ENCODE measurements around the gene ACBD5. TPM values are rescaled to one million over a fixed set of nuclear protein-coding genes. Genes with fewer than 3 reads are reported as not detected.

ACBD5 gene
- total RNA-seq, 6 experiments from 2014 or later: 19.8 to 26.2 (median 23.0) TPM

DNA sequence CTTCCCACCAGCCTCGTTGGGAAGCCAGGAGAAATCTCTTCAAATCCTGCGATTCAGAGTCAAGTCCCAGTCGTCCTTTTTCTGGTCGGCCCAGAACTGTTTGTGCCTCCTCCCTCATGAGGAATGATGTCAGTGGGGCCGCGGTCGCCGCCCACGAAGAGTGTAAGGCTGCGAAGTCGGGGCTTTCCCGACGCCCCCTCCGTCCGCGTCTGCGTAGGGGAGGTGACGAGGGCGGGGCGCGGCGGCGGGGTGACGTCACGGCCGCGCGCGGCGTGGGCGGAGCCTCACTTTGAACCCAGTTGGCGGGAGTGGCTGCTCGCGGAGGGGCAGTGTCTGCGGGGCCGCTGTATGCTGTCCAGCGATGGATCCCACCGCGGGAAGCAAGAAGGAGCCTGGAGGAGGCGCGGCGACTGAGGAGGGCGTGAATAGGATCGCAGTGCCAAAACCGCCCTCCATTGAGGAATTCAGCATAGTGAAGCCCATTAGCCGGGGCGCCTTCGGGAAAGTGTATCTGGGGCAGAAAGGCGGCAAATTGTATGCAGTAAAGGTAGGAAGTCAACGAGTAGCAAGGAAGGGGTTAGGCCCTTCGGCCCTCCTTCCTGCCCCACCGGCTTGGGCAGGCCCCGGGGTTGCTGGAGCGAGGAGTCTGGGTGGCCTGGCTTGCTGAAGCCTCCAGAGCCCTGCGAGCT lies 85.4 kb downstream of the ACBD5 start, which contains the start of gene MASTL:
MASTL (plus strand) TSS at position 287 of the 689 bp plus-strand sequence; CDS start at position 362, 75 bp downstream.
- Mint-ChIP-seq H3K4me1 (ENCODE audit: low read depth) (peaks cover 41% of the 10 kb centered on the region), H3K9me3 (no peaks in the 10 kb centered on the region), H3K36me3 (ENCODE audit: low read depth) (peaks cover 35% of the 10 kb centered on the region), H3K4me3 (peak within 1 kb of the TSS; percentile 97), H3K27me3 (ENCODE audit: insufficient read depth) (peaks cover 13% of the 10 kb centered on the region), H3K27ac (peak within 1 kb of the TSS; percentile 100)
- TF ChIP-seq CTCF (IDR thresholded peaks at IDR 0.05): no peak
- DNase-seq: peak; percentile 88

DNA sequence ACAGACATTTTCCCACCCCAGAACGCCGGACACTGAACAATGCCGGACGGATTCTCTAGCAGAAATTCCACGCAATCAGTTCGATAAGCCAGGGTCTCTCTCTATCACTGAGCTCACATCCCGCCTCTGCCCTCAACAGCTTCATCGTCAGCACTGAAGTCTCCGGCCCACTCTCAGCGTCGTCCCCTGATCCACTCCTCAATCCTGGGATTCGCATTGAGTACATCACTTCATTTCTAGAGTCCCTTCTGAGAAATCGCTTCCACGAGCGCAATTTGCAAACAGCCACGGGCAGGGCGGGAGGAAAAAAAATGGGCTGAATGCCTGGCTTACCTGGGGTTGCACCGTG lies 86.8 kb downstream of the ACBD5 start:
- no peak for TF ChIP-seq CTCF (IDR thresholded peaks at IDR 0.05)
- Mint-ChIP-seq H3K4me3 (peak overlapping the region; percentile 97), H3K36me3 (ENCODE audit: low read depth) (peaks cover 35% of the 10 kb centered on the region), H3K27ac (peak overlapping the region; percentile 100), H3K27me3 (ENCODE audit: insufficient read depth) (peaks cover 13% of the 10 kb centered on the region), H3K9me3 (no peaks in the 10 kb centered on the region), H3K4me1 (ENCODE audit: low read depth) (peaks cover 43% of the 10 kb centered on the region)
- no peak for DNase-seq

GRCh38 chr10:27153329-27153728 lies 87.3 kb downstream of the ACBD5 start:
- Mint-ChIP-seq H3K4me1 (ENCODE audit: low read depth) (peaks cover 39% of the 10 kb centered on the region), H3K4me3 (peak overlapping the region; percentile 97), H3K27ac (peak overlapping the region; percentile 100), H3K9me3 (no peaks in the 10 kb centered on the region), H3K27me3 (ENCODE audit: insufficient read depth) (peaks cover 13% of the 10 kb centered on the region), H3K36me3 (ENCODE audit: low read depth) (peaks cover 35% of the 10 kb centered on the region)
- no peak for DNase-seq
- no peak for TF ChIP-seq CTCF (IDR thresholded peaks at IDR 0.05)

- Mint-ChIP-seq H3K4me1 (ENCODE audit: low read depth) (peaks cover 33% of the 10 kb centered on the region), H3K36me3 (ENCODE audit: low read depth) (peaks cover 38% of the 10 kb centered on the region), H3K27me3 (ENCODE audit: insufficient read depth) (peaks cover 13% of the 10 kb centered on the region), H3K4me3 (peak overlapping the region; percentile 97), H3K9me3 (no peaks in the 10 kb centered on the region), H3K27ac (peak overlapping the region; percentile 100)
- no peak for DNase-seq
- TF ChIP-seq CTCF (IDR thresholded peaks at IDR 0.05): no peak
These were observed 87.9 kb downstream of the ACBD5 start for GRCh38 chr10:27152687-27153086.

DNA sequence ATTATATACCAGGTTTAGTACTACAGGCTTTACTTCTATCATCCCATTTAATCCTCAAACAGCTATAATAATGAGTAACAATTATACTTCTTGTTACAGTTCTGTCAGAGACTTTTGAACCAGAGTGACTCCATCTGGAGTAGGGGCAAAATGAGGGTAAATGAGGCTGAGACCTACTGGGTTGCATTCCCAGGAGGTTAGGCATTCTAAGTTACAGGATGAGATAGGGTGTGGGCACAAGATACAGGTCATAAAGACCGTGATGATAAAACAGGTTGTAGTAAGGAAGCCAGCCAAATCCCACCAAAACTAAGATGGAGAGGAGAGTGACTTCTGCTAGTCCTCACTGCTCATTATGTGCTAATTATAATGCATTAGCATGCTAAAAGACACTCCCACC lies 90.3 kb downstream of the ACBD5 start:
- no peaks in the 10 kb centered on the region for H3K9me3 Mint-ChIP-seq
- no peak overlapping the region for H3K4me3 Mint-ChIP-seq
- H3K27me3 Mint-ChIP-seq (ENCODE audit: insufficient read depth): peaks cover 5% of the 10 kb centered on the region
- peaks cover 41% of the 10 kb centered on the region for H3K36me3 Mint-ChIP-seq (ENCODE audit: low read depth)
- TF ChIP-seq CTCF (IDR thresholded peaks at IDR 0.05): no peak
- H3K27ac Mint-ChIP-seq: peak overlapping the region; percentile 15; the same call in 1 of the 2 replicates
- peaks cover 22% of the 10 kb centered on the region for H3K4me1 Mint-ChIP-seq (ENCODE audit: low read depth)
- DNase-seq: no peak
